Activated CD4-positive, CD25-positive, alpha-beta regulatory T cell treated with anti-CD3 and anti-CD28 coated beads, Interleukin-2, amount 50 U/mL, for 16 hours (primary cell): ENCODE data around the gene USP53.
"Not testable (repeated sequence)": the region's sequence is repeated elsewhere in the genome, so short reads cannot be mapped to it uniquely, and the experiment has no call there.

Experiments
- DNase-seq: peaks from one replicate; pipeline ENCODE4 v3.0.0-alpha.2; 2020; ENCODE audit warnings: low read depth, low spot score

The USP53 gene

DNA sequence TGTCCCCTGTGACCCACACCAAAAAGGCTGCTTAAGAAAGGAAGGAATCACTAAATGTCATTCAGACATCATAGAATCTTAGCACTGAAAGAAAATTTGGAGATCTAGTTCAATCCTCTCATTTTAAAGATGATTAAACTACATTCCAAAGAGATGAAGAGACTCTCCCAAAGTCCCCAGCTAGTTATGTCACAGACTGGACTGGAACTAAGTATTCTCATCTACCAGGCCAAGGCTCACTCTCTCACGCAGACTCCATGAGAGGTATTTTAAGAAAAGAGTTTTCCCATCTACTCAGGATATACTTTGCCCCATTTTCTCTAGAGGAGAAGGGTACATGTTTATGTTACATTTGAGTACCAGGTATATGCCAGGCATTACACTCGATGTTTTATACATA, 102.5 kb downstream of the USP53 start:
- no peak for DNase-seq

GRCh38 chr4:119317990-119318389, 105.5 kb downstream of the USP53 start:
- no peak for DNase-seq

GRCh38 chr4:119321921-119322687, 109.6 kb downstream of the USP53 start, which contains the start of gene FABP2:
Gene FABP2 (minus strand): TSS chr4:119322138. CDS start chr4:119322102, 36 bp downstream.
- no peak for DNase-seq

GRCh38 chr4:119328695-119329094, 116.2 kb downstream of the USP53 start:
- no peak for DNase-seq

DNA sequence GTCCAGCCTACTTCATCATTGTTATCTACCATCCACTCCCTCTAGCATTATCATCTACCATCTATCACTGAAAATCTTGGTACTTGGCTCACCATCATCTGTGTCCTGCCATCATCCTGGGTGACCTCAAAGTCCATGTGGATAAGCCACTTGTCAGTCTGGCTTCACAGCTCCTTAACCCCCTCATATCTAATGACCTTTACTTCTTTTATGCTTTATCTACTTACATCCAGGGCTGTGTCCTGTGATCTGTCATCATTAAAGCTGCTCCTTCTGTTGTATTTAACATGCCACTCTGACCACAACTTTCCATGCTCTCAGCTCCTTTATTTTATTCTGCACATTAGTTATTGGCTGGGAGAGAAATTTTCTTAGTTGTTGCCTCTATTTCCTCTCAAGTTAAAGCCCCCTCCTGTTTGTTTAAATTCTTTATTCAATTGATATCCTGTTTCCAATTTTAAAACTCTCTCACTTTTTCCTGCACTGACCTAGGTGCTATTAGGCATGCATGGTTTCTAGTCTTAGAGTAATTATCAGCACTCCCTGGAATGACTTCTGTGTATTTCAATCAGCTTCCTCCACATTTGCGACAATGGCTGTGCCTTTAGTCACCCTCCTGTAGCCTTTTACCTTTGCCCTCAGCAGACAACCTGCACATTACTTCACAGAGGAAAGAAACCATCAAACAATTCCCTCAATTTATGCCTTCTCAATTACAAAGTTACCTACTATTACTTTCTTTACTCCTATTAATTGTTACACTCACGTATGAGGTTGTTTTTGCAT, 117.5 kb downstream of the USP53 start:
- no peak for DNase-seq

- not testable (repeated sequence) for DNase-seq
Measured at GRCh38 chr4:119336332-119336979, 123.9 kb downstream of the USP53 start.

DNA sequence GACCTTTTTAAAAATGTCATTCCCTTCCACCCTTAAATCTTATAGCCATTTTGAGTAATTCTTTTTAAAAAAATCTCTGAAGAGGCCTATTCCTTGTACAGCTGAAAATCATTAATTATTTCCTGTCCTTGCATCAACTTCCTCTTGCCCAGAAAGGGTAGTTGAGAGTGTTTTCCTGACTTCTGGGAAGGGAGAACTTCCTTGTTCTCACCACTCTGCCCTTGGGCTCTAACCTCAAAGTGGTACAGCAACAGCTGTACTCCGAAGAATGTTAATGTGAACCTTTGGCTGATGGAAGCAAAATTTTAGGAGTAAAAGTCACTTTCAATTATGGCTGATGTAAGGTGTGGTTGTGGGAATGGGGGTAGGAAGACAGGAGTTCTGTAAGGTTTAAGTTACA, 124.5 kb downstream of the USP53 start:
- no peak for DNase-seq

GRCh38 chr4:119339895-119340294, 127.4 kb downstream of the USP53 start:
- not testable (repeated sequence) for DNase-seq

GRCh38 chr4:119343293-119343692, 130.8 kb downstream of the USP53 start:
- DNase-seq = not testable (repeated sequence)
